GM23338 (cell line): Measurements from ENCODE around the gene ABCD1. TPM values are rescaled to one million over a fixed set of nuclear protein-coding genes. Genes with fewer than 3 reads are reported as not detected.

Experiments
- ATAC-seq: fragments of 200-7000 bp; cut with Tn5 transposase; 3 replicates; pipeline ENCODE4 v1.9.1; 2020
- DNase-seq: peaks from one replicate; pipeline ENCODE4 v3.0.0-alpha.2; 2015; ENCODE audit warnings: low spot score
- H2AFZ ChIP-seq: fragments of 200-600 bp; sonication (generic); 2 replicates; pipeline ENCODE4 v1.8.0; 2016; ENCODE audit warnings: antibody characterized with exemption, mild to moderate bottlenecking, moderate library complexity
- H3F3A ChIP-seq: fragments of 200-600 bp; sonication (generic); replicated peaks from 2 replicates; pipeline ENCODE4 v1.8.0; 2017; ENCODE audit warnings: antibody characterized with exemption, mixed run types, low read depth
- H3K27ac ChIP-seq: fragments of 200-600 bp; sonication (generic); 2 replicates; pipeline ENCODE4 v1.6.1; 2016; ENCODE audit warnings: low read depth
- H3K27me3 ChIP-seq: fragments of 200-600 bp; sonication (generic); 2 replicates; pipeline ENCODE4 v1.8.0; 2016; ENCODE audit warnings: mild to moderate bottlenecking, mixed run types, moderate library complexity; ENCODE audit not compliant: insufficient read depth
- H3K36me3 ChIP-seq: fragments of 200-600 bp; sonication (generic); 2 replicates; pipeline ENCODE4 v1.8.0; 2016; ENCODE audit warnings: mild to moderate bottlenecking; ENCODE audit not compliant: insufficient read depth
- H3K4me1 ChIP-seq: fragments of 200-600 bp; sonication (generic); 2 replicates; pipeline ENCODE4 v1.8.0; 2016; ENCODE audit warnings: mild to moderate bottlenecking, moderate library complexity; ENCODE audit not compliant: insufficient read depth
- H3K4me2 ChIP-seq: fragments of 200-600 bp; sonication (generic); 2 replicates; pipeline ENCODE4 v1.7.1; 2017; ENCODE audit warnings: mixed run types
- H3K4me3 ChIP-seq: fragments of 200-600 bp; sonication (generic); 2 replicates; pipeline ENCODE4 v1.6.1; 2016; ENCODE audit warnings: mixed run types
- H3K79me2 ChIP-seq: fragments of 200-600 bp; sonication (generic); replicated peaks from 2 replicates; pipeline ENCODE4 v1.8.0; 2017; ENCODE audit warnings: mild to moderate bottlenecking; ENCODE audit not compliant: insufficient read depth
- H3K9me2 ChIP-seq: fragments of 200-600 bp; sonication (generic); 2 replicates; pipeline ENCODE4 v1.8.0; 2017; ENCODE audit not compliant: insufficient read depth
- H4K20me1 ChIP-seq: fragments of 200-600 bp; sonication (generic); replicated peaks from 2 replicates; pipeline ENCODE4 v1.8.0; 2017; ENCODE audit warnings: mild to moderate bottlenecking; ENCODE audit not compliant: insufficient read depth
- H3K27ac Mint-ChIP-seq: 2 replicates; pipeline ENCODE4 v1.8.0; 2020; ENCODE audit warnings: inconsistent platforms, mild to moderate bottlenecking, moderate library complexity, mixed read lengths
- H3K27me3 Mint-ChIP-seq: 3 replicates; pipeline ENCODE4 v1.8.0; 2022; ENCODE audit warnings: low read depth, mild to moderate bottlenecking, moderate library complexity, mixed read lengths, inconsistent platforms; ENCODE audit not compliant: insufficient read depth, poor library complexity
- H3K36me3 Mint-ChIP-seq: 3 replicates; pipeline ENCODE4 v1.8.0; 2021; ENCODE audit warnings: low read depth, mild to moderate bottlenecking, inconsistent platforms, moderate library complexity, mixed read lengths
- H3K4me1 Mint-ChIP-seq: 3 replicates; pipeline ENCODE4 v1.8.0; 2020; ENCODE audit warnings: mild to moderate bottlenecking, inconsistent platforms, mixed read lengths
- H3K4me3 Mint-ChIP-seq: 3 replicates; pipeline ENCODE4 v1.8.0; 2021; ENCODE audit warnings: moderate library complexity, mild to moderate bottlenecking, inconsistent platforms, mixed read lengths
- H3K9me3 Mint-ChIP-seq: 3 replicates; pipeline ENCODE4 v1.8.0; 2020; ENCODE audit warnings: moderate library complexity, mild to moderate bottlenecking, inconsistent platforms, mixed read lengths
- CREB1 ChIP-seq: fragments of 250-450 bp; sonication (Bioruptor Pico); IDR thresholded peaks from 2 replicates; pipeline ENCODE4 v1.5.0; 2020; ENCODE audit warnings: low read depth, mild to moderate bottlenecking, moderate library complexity
- CTCF ChIP-seq, 2 experiments: fragments of 200-600 bp in 1 of 2; sonication (generic) in 1 of 2; conservative IDR thresholded peaks; 2 replicates each; pipeline versions ENCODE4 v1.5.1 to v1.6.1; 2016 to 2017; ENCODE audit warnings: antibody characterized with exemption in 2 of 2, low read depth in 2 of 2, mild to moderate bottlenecking in 2 of 2, moderate library complexity in 1 of 2
- ETS1 ChIP-seq: IDR thresholded peaks from 2 replicates; pipeline ENCODE4 v1.6.1; 2016; ENCODE audit warnings: antibody characterized with exemption
- EZH2 ChIP-seq: fragments of 200-600 bp; sonication (generic); IDR thresholded peaks from one replicate; pipeline ENCODE4 v1.8.0; 2017; ENCODE audit warnings: antibody characterized with exemption, mild to moderate bottlenecking, low read depth; ENCODE audit not compliant: unreplicated experiment
- EZH2phosphoT487 ChIP-seq: fragments of 200-600 bp; sonication (generic); IDR thresholded peaks from one replicate; pipeline ENCODE4 v1.8.1; 2018; ENCODE audit warnings: antibody characterized with exemption; ENCODE audit not compliant: unreplicated experiment
- JUNB ChIP-seq: IDR thresholded peaks from one replicate; pipeline ENCODE4 v1.6.1; 2016; ENCODE audit warnings: antibody characterized with exemption; ENCODE audit not compliant: unreplicated experiment
- NANOG ChIP-seq: IDR thresholded peaks from 2 replicates; pipeline ENCODE4 v1.6.1; 2016; ENCODE audit warnings: antibody characterized with exemption, borderline replicate concordance
- POLR2AphosphoS5 ChIP-seq: IDR thresholded peaks from 2 replicates; pipeline ENCODE4 v1.6.1; 2016; ENCODE audit warnings: antibody characterized with exemption, low read depth
- REST ChIP-seq: IDR thresholded peaks from one replicate; pipeline ENCODE4 v1.6.1; 2018; ENCODE audit warnings: antibody characterized with exemption; ENCODE audit not compliant: unreplicated experiment
- STAT1 ChIP-seq: IDR thresholded peaks from one replicate; pipeline ENCODE4 v1.6.1; 2016; ENCODE audit warnings: antibody characterized with exemption; ENCODE audit not compliant: unreplicated experiment
- ZNF114 ChIP-seq: fragments of 250-450 bp; sonication (Bioruptor Pico); IDR thresholded peaks from 2 replicates; pipeline ENCODE4 v1.5.0; 2020; ENCODE audit warnings: mild to moderate bottlenecking, moderate library complexity
- ZNF331 ChIP-seq: fragments of 250-450 bp; sonication (Bioruptor Pico); IDR thresholded peaks from 2 replicates; pipeline ENCODE4 v1.5.0; 2020; ENCODE audit warnings: low read depth, mild to moderate bottlenecking, moderate library complexity
- ZNF462 ChIP-seq: fragments of 250-450 bp; sonication (Bioruptor Pico); IDR thresholded peaks from 2 replicates; pipeline ENCODE4 v1.5.0; 2020; ENCODE audit warnings: mild to moderate bottlenecking, moderate library complexity
- polyA plus RNA-seq: library from polyadenylated mRNA; unstranded; fragments of >200 nt; fragmentation: Nextera tagmentation; extraction: Ambion mirVana; gene quantifications from 2 replicates; pipeline ENCODE4 v1.2.1, GENCODE V29; 2016
- total RNA-seq: library from RNA; depleted of rRNA; stranded (reverse); fragments of >200 nt; shearing (Covaris generic); gene quantifications from 2 replicates; pipeline ENCODE4 v1.2.3, GENCODE V29; 2014

Gene ABCD1
- total and polyA plus RNA-seq, 2 experiments from 2014 or later = 2.4 to 8.9 TPM

- H3K4me1 Mint-ChIP-seq = peaks cover 7% of the 10 kb centered on the region; the same call in 2 of the 3 replicates
Measured at GRCh38 chrX:153782871-153783270, 58.2 kb downstream of the ABCD1 start.

More at GRCh38 chrX:153782871-153783270, 58.2 kb downstream of the ABCD1 start:
- Histone ChIP-seq H3K27me3 (no peaks in the 10 kb centered on the region), H3K4me3 (no peak overlapping the region), H3F3A (no peaks in the 10 kb centered on the region), H3K4me2 (no peak overlapping the region), H3K4me1 (no peaks in the 10 kb centered on the region), H3K27ac (no peak overlapping the region), H2AFZ (no peak overlapping the region), H3K36me3 (no peaks in the 10 kb centered on the region), H4K20me1 (no peaks in the 10 kb centered on the region), H3K9me2 (no peaks in the 10 kb centered on the region), H3K79me2 (no peaks in the 10 kb centered on the region)
- no peaks in the 10 kb centered on the region for H3K9me3 Mint-ChIP-seq
- TF ChIP-seq NANOG (no peak), CTCF (conservative IDR thresholded peaks at IDR 0.05; ENCODE audit: low read depth in 2 of 2) (no peak), ZNF331 (no peak), CREB1 (CRISPR knock-in tag) (no peak), JUNB (no peak), POLR2AphosphoS5 (no peak), ZNF114 (no peak), ZNF462 (no peak), STAT1 (no peak), EZH2 (no peak), EZH2phosphoT487 (no peak), REST (no peak), ETS1 (no peak)
- no peak overlapping the region for H3K4me3 Mint-ChIP-seq
- peaks cover 7% of the 10 kb centered on the region for H3K27me3 Mint-ChIP-seq
- H3K36me3 Mint-ChIP-seq = peaks cover 3% of the 10 kb centered on the region; the same call in 1 of the 3 replicates
- ATAC-seq = no peak
- no peak overlapping the region for H3K27ac Mint-ChIP-seq
- no peak for DNase-seq
